Aorta (tissue), 5 donors: Measurements from ENCODE around the gene TIMD4. TPM values are rescaled to one million over a fixed set of nuclear protein-coding genes. Genes with fewer than 3 reads are reported as not detected.

ENCODE experiments used
- ATAC-seq: fragments of 200-7000 bp; cut with Tn5 transposase; one replicate; pipeline ENCODE4 v1.9.1; 2022; ENCODE audit warnings: moderate library complexity; ENCODE audit not compliant: low FRiP score
- DNase-seq, 2 donors: peaks; one replicate each; pipeline ENCODE4 v3.0.0-alpha.2; 2020
- H3K27ac ChIP-seq, 2 donors: one replicate each; pipeline ENCODE4 v1.5.1; 2013; ENCODE audit warnings: low read length in 2 of 2, mild to moderate bottlenecking in 2 of 2, moderate library complexity in 2 of 2, control low read depth in 1 of 2, inconsistent platforms in 1 of 2, low read depth in 1 of 2
- H3K27me3 ChIP-seq, 2 donors: one replicate each; pipeline ENCODE4 v1.6.1; 2013; ENCODE audit warnings: control low read depth in 1 of 2, low read length in 1 of 2, mild to moderate bottlenecking in 1 of 2, moderate library complexity in 1 of 2; ENCODE audit not compliant: insufficient read depth in 2 of 2, control insufficient read depth in 1 of 2
- H3K36me3 ChIP-seq, 2 donors: one replicate each; pipeline ENCODE4 v1.6.1; 2013; ENCODE audit warnings: control low read depth in 1 of 2, low read length in 1 of 2, mild to moderate bottlenecking in 1 of 2; ENCODE audit not compliant: insufficient read depth in 2 of 2, control insufficient read depth in 1 of 2
- H3K4me1 ChIP-seq, 2 donors: one replicate each; pipeline ENCODE4 v1.6.1; 2013; ENCODE audit warnings: low read length in 2 of 2, control low read depth in 1 of 2, mild to moderate bottlenecking in 1 of 2, moderate library complexity in 1 of 2; ENCODE audit not compliant: insufficient read depth in 2 of 2, control insufficient read depth in 1 of 2
- H3K4me3 ChIP-seq, 2 donors: one replicate each; pipeline ENCODE4 v1.5.1; 2013; ENCODE audit warnings: low read length in 2 of 2, control low read depth in 1 of 2, mild to moderate bottlenecking in 1 of 2
- H3K9me3 ChIP-seq: one replicate; pipeline ENCODE4 v1.6.1; 2013; ENCODE audit warnings: mild to moderate bottlenecking, low read length; ENCODE audit not compliant: control insufficient read depth
- WGBS, 2 donors: extraction: QIAGEN DNeasy Blood & Tissue Kit; methylation state at CpG; one replicate each; pipeline ENCODE4 v1.1.7; 2013; 5-methylcytosine and 5-hydroxymethylcytosine counted together
- intact Hi-C, 2 donors: fragments of 100-400 bp; cut with DNase I; formaldehyde crosslinking; loops; one replicate each; pipeline versions ENCODE4 v1.14.2 to v1.15.0; 2022
- long read RNA-seq, 2 donors: library from polyadenylated mRNA; unstranded; transcript quantifications; one replicate each; pipeline ENCODE4 v2.0.0, GENCODE V29; 2020 to 2021
- polyA plus RNA-seq, 2 donors: library from polyadenylated mRNA; stranded (reverse); fragments of 200-250 nt; gene quantifications; one replicate each; pipeline ENCODE4 v1.2.3, GENCODE V29; 2013
- total RNA-seq, 2 donors: library from RNA; stranded (reverse); fragmentation: NEBNext Ultra II Directional; extraction: Animal tissue kit (Norgen Biotek cat#: 25700); gene quantifications; one replicate each; pipeline ENCODE4 v1.2.1, GENCODE V29; 2021
- donor health status: healthy with polysubstance abuse.
- donor health status: Bipolar disorder and iron deficiency.
- donor health status: DM: no; HTN: no; CAD: no.
- donor health status: DM: no; HTN: no; CAD: no.
- donor health status: DM: yes; HTN: yes; CAD: no.

Gene TIMD4
- total RNA-seq (under 1 TPM; 0.65 to 0.99 TPM), polyA plus RNA-seq (not detected)
- long read RNA-seq, donor 1 = 0 reads
- long read RNA-seq, donor 2, partial matches to known transcripts = 0 of 1 reads
- long read RNA-seq, donor 2, other reads (novel, unspliced or antisense) = 0 of 1 reads

- H3K27ac ChIP-seq = no peak within 1 kb of the TSS
- ATAC-seq (no peak), DNase-seq (no peak)
- H3K9me3 ChIP-seq = no peaks in the 10 kb centered on the region
- intact Hi-C loops = no loop called here
- H3K4me3 ChIP-seq = no peak within 1 kb of the TSS
- H3K27me3 ChIP-seq = no peaks in the 10 kb centered on the region
- no peaks in the 10 kb centered on the region for H3K4me1 ChIP-seq
- 87 to 90% methylated on average over 4 of the region's 4 CpGs for WGBS, 2 donors
- H3K36me3 ChIP-seq = no peaks in the 10 kb centered on the region
Measured at GRCh38 chr5:156963125-156963524, at the start of gene TIMD4. TIMD4 (minus strand) TSS chr5:156963226; CDS start chr5:156963198, 28 bp downstream.

GRCh38 chr5:157006262-157006661, 43.2 kb upstream of the TIMD4 start:
- peaks cover 2% of the 10 kb centered on the region for H3K9me3 ChIP-seq
- 36 to 58% methylated on average over 2 of the region's 2 CpGs for WGBS, 2 donors
- H3K27me3 ChIP-seq = no peaks in the 10 kb centered on the region
- no peak for DNase-seq
- H3K4me1 ChIP-seq = no peaks in the 10 kb centered on the region
- intact Hi-C loops = no loop called here
- H3K27ac ChIP-seq = no peak overlapping the region
- H3K4me3 ChIP-seq = no peak overlapping the region
- no peaks in the 10 kb centered on the region for H3K36me3 ChIP-seq
- ATAC-seq = no peak

- no peak for ATAC-seq
- Histone ChIP-seq H3K9me3 (peaks cover 2% of the 10 kb centered on the region), H3K4me1 (no peaks in the 10 kb centered on the region), H3K27me3 (no peaks in the 10 kb centered on the region), H3K36me3 (no peaks in the 10 kb centered on the region), H3K4me3 (no peak overlapping the region), H3K27ac (no peak overlapping the region)
- no peak for DNase-seq
- intact Hi-C loops = no loop called here
Measured at GRCh38 chr5:157004893-157005551, 42.0 kb upstream of the TIMD4 start.

- no peak overlapping the region for H3K27ac ChIP-seq
- H3K27me3 ChIP-seq = no peaks in the 10 kb centered on the region
- H3K9me3 ChIP-seq = no peaks in the 10 kb centered on the region
- DNase-seq (no peak), ATAC-seq (no peak)
- intact Hi-C loops = no loop called here
- no peak overlapping the region for H3K4me3 ChIP-seq
- H3K4me1 ChIP-seq = no peaks in the 10 kb centered on the region
- WGBS, 2 donors = 78 to 90% methylated on average over 4 of the region's 4 CpGs
- H3K36me3 ChIP-seq = no peaks in the 10 kb centered on the region
Measured at GRCh38 chr5:156991714-156992113, 28.7 kb upstream of the TIMD4 start.

- no peaks in the 10 kb centered on the region for H3K4me1 ChIP-seq
- intact Hi-C loops = no loop called here
- H3K9me3 ChIP-seq = peaks cover 2% of the 10 kb centered on the region
- H3K36me3 ChIP-seq = no peaks in the 10 kb centered on the region
- no peak overlapping the region for H3K27ac ChIP-seq
- H3K4me3 ChIP-seq = no peak overlapping the region
- ATAC-seq = no peak
- WGBS, 2 donors = 85% methylated on average over 9 of the region's 9 CpGs
- H3K27me3 ChIP-seq = no peaks in the 10 kb centered on the region
- DNase-seq = no peak
Measured at GRCh38 chr5:156984064-156984463, 21.0 kb upstream of the TIMD4 start.

- ATAC-seq (no peak), DNase-seq (no peak)
- Histone ChIP-seq H3K27ac (no peak overlapping the region), H3K9me3 (peaks cover 2% of the 10 kb centered on the region), H3K4me3 (no peak overlapping the region), H3K27me3 (no peaks in the 10 kb centered on the region), H3K4me1 (no peaks in the 10 kb centered on the region), H3K36me3 (no peaks in the 10 kb centered on the region)
- intact Hi-C loops = no loop called here
Measured at GRCh38 chr5:156981481-156981880, 18.5 kb upstream of the TIMD4 start.

- intact Hi-C loops = no loop called here
- Histone ChIP-seq H3K9me3 (no peaks in the 10 kb centered on the region), H3K4me1 (peaks cover 0 to 2% of the 10 kb centered on the region in 2 donors), H3K4me3 (no peak overlapping the region), H3K27ac (no peak overlapping the region), H3K27me3 (no peaks in the 10 kb centered on the region), H3K36me3 (no peaks in the 10 kb centered on the region)
- no peak for ATAC-seq
- WGBS, 2 donors = 86 to 88% methylated on average over 6 of the region's 6 CpGs
- DNase-seq = no peak
Measured at GRCh38 chr5:156974328-156974727, 11.3 kb upstream of the TIMD4 start.

GRCh38 chr5:156971848-156972525, 9.0 kb upstream of the TIMD4 start:
- no peak for ATAC-seq
- no peak overlapping the region for H3K4me3 ChIP-seq
- H3K4me1 ChIP-seq = peaks cover 0 to 2% of the 10 kb centered on the region in 2 donors
- H3K27me3 ChIP-seq = no peaks in the 10 kb centered on the region
- no peaks in the 10 kb centered on the region for H3K36me3 ChIP-seq
- H3K9me3 ChIP-seq = no peaks in the 10 kb centered on the region
- intact Hi-C loops = no loop called here
- H3K27ac ChIP-seq = no peak overlapping the region
- DNase-seq = no peak
- WGBS, 2 donors = 69 to 76% methylated on average over 3 of the region's 3 CpGs

- H3K9me3 ChIP-seq = no peaks in the 10 kb centered on the region
- 82 to 91% methylated on average over 3 of the region's 3 CpGs for WGBS, 2 donors
- intact Hi-C loops = no loop called here
- DNase-seq = no peak
- H3K36me3 ChIP-seq = no peaks in the 10 kb centered on the region
- H3K27me3 ChIP-seq = no peaks in the 10 kb centered on the region
- no peak overlapping the region for H3K4me3 ChIP-seq
- peaks cover 0 to 2% of the 10 kb centered on the region in 2 donors for H3K4me1 ChIP-seq
- no peak overlapping the region for H3K27ac ChIP-seq
- ATAC-seq = no peak
Measured at GRCh38 chr5:156971415-156971814, 8.4 kb upstream of the TIMD4 start.
